ENCODE data around the gene PALM3.
"Not testable (repeated sequence)": the region's sequence is repeated elsewhere in the genome, so short reads cannot be mapped to it uniquely, and the experiment has no call there.

The PALM3 gene

DNA sequence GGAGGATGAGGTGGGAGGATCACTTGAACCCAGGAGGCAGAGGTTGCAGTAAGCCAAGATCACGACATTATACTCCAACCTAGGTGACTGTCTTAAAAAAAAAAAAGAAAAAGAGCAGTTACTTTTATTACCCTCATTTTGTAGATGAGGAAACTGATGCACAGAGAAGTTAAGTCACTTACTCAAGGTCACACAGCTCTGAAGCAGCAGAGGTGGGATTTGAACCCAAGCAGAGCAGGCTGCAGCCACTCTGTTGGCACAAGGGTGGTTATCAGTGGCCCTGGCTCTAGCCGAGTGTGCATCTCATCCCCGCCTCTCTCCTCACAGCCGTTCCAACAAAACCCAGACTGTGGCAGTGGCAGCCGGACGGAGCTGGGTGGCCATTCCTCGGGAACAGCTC is 22.7 kb downstream of the PALM3 start:
- DNase-seq (ENCODE audit: insufficient read length) (no peak), FAIRE-seq (no peak)
- TF ChIP-seq POLR2A (IDR thresholded peaks at IDR 0.05; ENCODE audit: low read depth, low read length) (no peak), TAF1 (IDR thresholded peaks at IDR 0.05; ENCODE audit: borderline replicate concordance, low read depth, low read length) (no peak), POLR2AphosphoS5 (IDR thresholded peaks at IDR 0.05; ENCODE audit: low read depth, low read length) (no peak)

- FAIRE-seq: no peak
- DNase-seq (ENCODE audit: insufficient read length): no peak
Observed at GRCh38 chr19:14035706-14036105, 26.2 kb downstream of the PALM3 start.

DNA sequence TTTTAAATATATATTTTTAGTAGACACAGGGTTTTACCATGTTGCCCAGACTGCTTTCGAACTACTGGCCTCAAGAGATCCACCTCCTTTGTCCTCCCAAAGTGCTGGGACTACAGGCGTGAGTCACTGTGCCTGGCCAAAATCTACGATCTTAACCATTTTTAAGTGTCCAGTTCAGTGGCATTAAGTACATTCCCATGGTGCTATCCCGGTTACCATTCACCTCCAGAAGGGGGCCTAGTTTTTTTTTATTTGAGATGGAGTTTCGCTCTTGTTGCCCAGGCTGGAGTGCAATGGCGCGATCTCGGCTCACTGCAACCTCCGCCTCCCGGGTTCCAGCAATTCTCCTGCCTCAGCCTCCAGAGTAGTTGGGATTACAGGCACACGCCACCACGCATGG is 26.7 kb downstream of the PALM3 start:
- not testable (repeated sequence) for DNase-seq (ENCODE audit: insufficient read length); FAIRE-seq

More at GRCh38 chr19:14035706-14036105, 26.2 kb downstream of the PALM3 start:
- TF ChIP-seq POLR2A (IDR thresholded peaks at IDR 0.05; ENCODE audit: low read depth, low read length): no peak
- TF ChIP-seq TAF1 (IDR thresholded peaks at IDR 0.05; ENCODE audit: borderline replicate concordance, low read depth, low read length): no peak
- TF ChIP-seq POLR2AphosphoS5 (IDR thresholded peaks at IDR 0.05; ENCODE audit: low read depth, low read length): no peak

DNA sequence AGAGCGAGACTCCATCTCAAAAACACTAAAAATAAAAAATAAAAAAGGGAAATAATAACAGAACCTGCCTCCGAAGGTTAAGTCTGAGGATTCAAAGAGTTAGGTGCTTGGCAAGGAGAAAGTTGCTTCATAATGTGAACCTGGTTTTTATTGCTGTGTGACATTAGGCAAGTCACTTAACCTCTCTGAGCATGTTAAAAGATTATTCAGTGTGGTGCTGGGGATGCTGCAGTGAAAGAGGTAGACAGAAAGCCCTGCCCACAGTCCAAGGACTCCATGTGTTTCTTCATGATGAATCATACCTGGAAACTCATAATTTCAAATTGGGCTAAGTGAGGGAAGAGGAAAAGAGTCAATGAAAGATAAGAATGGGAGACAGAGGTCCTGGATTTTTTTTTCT is 27.9 kb downstream of the PALM3 start:
- TF ChIP-seq POLR2AphosphoS5 (IDR thresholded peaks at IDR 0.05; ENCODE audit: low read depth, low read length): no peak
- no peak for TF ChIP-seq POLR2A (IDR thresholded peaks at IDR 0.05; ENCODE audit: low read depth, low read length)
- TF ChIP-seq TAF1 (IDR thresholded peaks at IDR 0.05; ENCODE audit: borderline replicate concordance, low read depth, low read length): no peak
- FAIRE-seq (no peak), DNase-seq (ENCODE audit: insufficient read length) (no peak)

DNA sequence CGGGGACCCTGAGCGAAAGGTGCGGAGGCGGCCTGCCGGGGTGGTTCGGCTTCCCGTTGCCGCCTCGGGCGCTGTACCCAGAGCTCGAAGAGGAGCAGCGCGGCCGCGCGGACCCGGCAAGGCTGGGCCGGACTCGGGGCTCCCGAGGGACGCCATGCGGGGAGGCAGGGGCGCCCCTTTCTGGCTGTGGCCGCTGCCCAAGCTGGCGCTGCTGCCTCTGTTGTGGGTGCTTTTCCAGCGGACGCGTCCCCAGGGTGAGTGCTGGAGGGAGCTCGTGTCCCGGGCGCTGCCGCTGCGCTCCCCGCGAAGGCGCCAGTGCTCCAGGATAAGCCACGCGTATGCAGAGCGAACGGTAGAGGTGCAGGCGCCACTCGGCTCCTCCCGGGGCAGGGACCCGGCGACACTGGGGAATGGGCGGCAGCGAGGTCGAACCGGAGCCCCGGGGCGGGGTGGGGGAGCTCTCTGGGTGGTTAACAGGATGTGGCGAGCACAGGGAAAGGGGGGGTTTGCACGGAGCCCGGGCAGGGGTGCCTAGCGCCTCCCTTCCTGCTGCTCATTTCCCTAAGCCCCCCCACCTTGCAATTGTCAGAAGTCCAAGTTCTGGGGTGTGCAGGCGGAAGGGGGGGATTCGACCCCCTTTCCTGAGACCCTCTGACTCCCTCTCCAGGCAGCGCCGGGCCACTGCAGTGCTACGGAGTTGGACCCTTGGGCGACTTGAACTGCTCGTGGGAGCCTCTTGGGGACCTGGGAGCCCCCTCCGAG is 30.0 kb downstream of the PALM3 start, which contains the start of gene IL27RA:
Gene IL27RA, plus strand, starts transcription at position 44 of the 762 bp plus-strand sequence. Its CDS starts 111 bp downstream, at position 155.
- FAIRE-seq: peak; percentile 63
- peak; percentile 78 for DNase-seq (ENCODE audit: insufficient read length)

DNA sequence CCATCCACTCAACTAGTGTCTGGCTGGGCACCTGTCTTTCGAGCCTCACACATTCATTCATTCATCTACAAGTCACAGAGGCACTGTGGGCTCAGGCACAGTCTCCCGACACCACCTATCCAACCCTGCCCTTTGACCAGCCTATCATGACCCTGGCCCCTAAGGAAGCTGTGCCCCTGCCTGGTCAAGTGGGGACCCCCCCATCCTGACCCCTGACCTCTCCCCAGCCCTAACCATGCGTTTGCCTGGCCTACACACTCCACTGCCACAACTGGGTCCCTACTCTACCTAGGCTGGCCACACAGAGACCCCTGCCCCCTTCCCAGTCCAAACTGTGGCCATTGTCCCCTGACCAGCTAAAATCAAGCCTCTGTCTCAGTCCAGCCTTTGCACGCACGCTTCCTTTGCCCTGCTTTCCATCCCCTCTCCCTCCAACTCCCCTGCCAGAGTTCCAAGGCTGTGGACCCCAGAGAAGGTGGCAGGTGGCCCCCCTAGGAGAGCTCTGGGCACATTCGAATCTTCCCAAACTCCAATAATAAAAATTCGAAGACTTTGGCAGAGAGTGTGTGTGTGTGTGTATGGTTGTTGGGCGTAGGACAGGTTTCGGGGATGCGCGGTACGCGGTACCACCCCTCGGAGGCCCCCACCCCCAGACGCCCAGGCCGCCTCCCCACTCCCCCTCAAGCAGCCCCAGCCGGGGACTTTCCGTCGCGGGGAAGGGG is 30.7 kb downstream of the PALM3 start:
- DNase-seq (ENCODE audit: insufficient read length): no peak
- TF ChIP-seq POLR2AphosphoS5 (IDR thresholded peaks at IDR 0.05; ENCODE audit: low read depth, low read length) (no peak), TAF1 (IDR thresholded peaks at IDR 0.05; ENCODE audit: borderline replicate concordance, low read depth, low read length) (no peak), POLR2A (IDR thresholded peaks at IDR 0.05; ENCODE audit: low read depth, low read length) (no peak)
- FAIRE-seq: no peak

More for the DNA sequence above, 30.0 kb downstream of the PALM3 start, which contains the start of gene IL27RA:
- TF ChIP-seq POLR2AphosphoS5 (IDR thresholded peaks at IDR 0.05; ENCODE audit: low read depth, low read length): peak; percentile 41; the same call in 1 of the 2 replicates
- no peak for TF ChIP-seq TAF1 (IDR thresholded peaks at IDR 0.05; ENCODE audit: borderline replicate concordance, low read depth, low read length)
- TF ChIP-seq POLR2A (IDR thresholded peaks at IDR 0.05; ENCODE audit: low read depth, low read length): peak; percentile 76; the same call in 1 of the 2 replicates

GRCh38 chr19:14028901-14029300 is 33.0 kb downstream of the PALM3 start:
- DNase-seq (ENCODE audit: insufficient read length) (no peak), FAIRE-seq (no peak)
- TF ChIP-seq POLR2A (IDR thresholded peaks at IDR 0.05; ENCODE audit: low read depth, low read length) (no peak), POLR2AphosphoS5 (IDR thresholded peaks at IDR 0.05; ENCODE audit: low read depth, low read length) (no peak), TAF1 (IDR thresholded peaks at IDR 0.05; ENCODE audit: borderline replicate concordance, low read depth, low read length) (no peak)

DNA sequence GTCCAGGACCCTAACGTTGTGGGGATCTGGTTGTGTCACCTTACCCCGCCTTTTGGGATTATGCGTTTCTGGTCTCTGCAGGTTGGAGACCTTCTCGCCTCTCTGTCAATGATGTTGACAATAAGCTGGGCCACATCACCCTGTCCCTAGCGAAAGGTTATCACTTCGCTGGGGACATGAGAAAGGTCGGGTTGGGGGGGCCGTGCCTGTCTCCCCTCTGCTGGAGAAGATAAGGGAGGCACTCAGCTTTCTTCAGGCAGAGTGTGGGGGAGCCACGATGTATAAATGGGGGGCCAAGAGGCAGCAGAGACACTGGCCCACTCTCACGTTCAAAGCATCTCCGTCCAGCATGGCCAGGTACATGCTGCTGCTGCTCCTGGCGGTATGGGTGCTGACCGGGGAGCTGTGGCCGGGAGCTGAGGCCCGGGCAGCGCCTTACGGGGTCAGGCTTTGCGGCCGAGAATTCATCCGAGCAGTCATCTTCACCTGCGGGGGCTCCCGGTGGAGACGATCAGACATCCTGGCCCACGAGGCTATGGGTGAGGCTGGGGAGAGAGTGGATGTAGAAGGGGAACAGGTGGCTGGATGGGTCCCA is 33.9 kb downstream of the PALM3 start, which contains the start of gene RLN3:
Gene RLN3, plus strand, starts transcription at position 293 of the 595 bp plus-strand sequence. Its CDS starts 57 bp downstream, at position 350.
- no peak for FAIRE-seq

GRCh38 chr19:14026652-14027192 is 35.2 kb downstream of the PALM3 start:
- DNase-seq (ENCODE audit: insufficient read length); FAIRE-seq: not testable (repeated sequence)

More for the DNA sequence above, 33.9 kb downstream of the PALM3 start, which contains the start of gene RLN3:
- TF ChIP-seq TAF1 (IDR thresholded peaks at IDR 0.05; ENCODE audit: borderline replicate concordance, low read depth, low read length) (no peak), POLR2A (IDR thresholded peaks at IDR 0.05; ENCODE audit: low read depth, low read length) (no peak), POLR2AphosphoS5 (IDR thresholded peaks at IDR 0.05; ENCODE audit: low read depth, low read length) (no peak)
- no peak for DNase-seq (ENCODE audit: insufficient read length)

DNA sequence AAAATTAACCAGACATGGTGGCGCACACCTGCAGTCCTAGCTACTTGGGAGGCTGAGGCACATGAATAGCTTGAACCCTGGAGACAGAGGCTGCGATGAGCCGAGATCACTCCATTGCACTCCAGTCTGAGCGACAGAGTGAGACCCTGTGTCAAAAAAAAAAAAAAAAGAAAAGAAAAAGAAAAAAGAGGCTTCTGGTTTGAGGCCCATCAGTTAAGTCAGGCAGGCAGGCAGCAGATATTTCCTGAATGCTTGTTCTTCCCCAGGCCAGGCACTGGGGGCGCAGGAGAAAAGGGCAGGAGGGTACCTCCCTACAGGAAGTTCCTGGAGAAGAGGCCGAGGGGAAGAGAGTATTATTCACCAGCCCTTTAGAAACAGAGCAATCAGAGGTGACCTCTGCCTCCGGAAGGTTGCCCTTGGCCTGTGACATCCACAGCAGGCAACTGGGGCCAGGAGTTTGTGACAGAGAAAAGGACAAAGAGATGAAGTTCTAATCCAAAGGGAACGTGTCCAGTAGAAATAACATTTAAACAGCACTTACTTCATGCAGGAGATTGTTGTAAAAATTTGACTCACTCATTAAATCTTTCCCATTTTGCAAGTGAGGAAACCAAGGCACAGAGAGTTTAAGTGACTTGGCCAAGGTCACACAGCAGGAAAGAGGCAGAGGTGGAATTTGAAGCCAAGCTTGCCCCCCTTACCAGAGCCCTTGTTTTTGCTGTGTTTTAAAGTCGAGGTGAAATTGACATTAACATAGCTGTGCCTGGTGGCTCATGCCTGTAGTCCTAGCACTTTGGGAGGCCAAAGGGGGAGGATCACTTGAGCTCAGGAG is 38.3 kb downstream of the PALM3 start:
- TF ChIP-seq TAF1 (IDR thresholded peaks at IDR 0.05; ENCODE audit: borderline replicate concordance, low read depth, low read length) (no peak), POLR2AphosphoS5 (IDR thresholded peaks at IDR 0.05; ENCODE audit: low read depth, low read length) (no peak), POLR2A (IDR thresholded peaks at IDR 0.05; ENCODE audit: low read depth, low read length) (no peak)
- no peak for DNase-seq (ENCODE audit: insufficient read length)
- no peak for FAIRE-seq

DNA sequence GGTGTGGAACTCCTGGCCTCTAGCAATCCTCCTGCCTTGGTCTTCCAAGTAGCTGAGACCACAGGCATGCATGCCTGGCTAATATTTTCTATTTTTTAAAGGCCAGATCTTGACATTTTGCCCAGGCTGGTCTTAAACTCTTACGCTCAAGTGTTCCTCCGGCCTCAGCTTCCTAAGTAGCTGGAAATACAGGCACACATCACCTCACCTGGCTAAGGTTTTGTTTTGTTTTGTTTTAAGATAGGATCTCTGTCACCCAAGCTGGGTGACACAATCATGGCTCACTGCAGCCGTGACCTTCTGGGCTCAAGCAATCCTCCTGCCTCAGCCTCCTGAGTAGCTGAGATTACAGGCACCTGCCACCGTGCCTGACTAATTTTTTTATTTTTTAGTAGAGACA is 39.4 kb downstream of the PALM3 start:
- TF ChIP-seq POLR2AphosphoS5 (IDR thresholded peaks at IDR 0.05; ENCODE audit: low read depth, low read length) (no peak), TAF1 (IDR thresholded peaks at IDR 0.05; ENCODE audit: borderline replicate concordance, low read depth, low read length) (no peak), POLR2A (IDR thresholded peaks at IDR 0.05; ENCODE audit: low read depth, low read length) (no peak)
- FAIRE-seq: no peak
- DNase-seq (ENCODE audit: insufficient read length): no peak

Measured in GM12892 (cell line).